Measurements from ENCODE around the gene PCDH9.

Gene PCDH9

DNA sequence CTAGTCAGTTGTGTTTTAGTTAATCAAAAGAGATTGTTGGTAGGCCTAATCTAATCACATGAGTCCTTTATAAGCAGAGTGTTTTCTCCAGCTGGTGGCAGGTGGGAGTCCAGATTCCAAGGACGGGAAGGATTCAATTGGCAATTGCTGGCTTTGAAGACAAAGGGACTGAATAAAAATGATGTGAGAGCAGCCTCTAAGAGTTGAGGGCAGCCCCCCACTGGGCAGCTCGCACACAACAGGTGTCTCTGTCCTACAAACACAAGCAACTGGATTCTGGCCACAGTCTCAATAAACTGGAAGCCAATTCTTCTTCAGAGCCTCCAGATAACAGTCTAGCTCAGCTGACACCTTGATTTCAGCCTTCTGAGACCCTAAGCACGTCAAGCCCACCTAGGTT is 915.2 kb downstream of the PCDH9 start:
- TF ChIP-seq, protein P1, sequence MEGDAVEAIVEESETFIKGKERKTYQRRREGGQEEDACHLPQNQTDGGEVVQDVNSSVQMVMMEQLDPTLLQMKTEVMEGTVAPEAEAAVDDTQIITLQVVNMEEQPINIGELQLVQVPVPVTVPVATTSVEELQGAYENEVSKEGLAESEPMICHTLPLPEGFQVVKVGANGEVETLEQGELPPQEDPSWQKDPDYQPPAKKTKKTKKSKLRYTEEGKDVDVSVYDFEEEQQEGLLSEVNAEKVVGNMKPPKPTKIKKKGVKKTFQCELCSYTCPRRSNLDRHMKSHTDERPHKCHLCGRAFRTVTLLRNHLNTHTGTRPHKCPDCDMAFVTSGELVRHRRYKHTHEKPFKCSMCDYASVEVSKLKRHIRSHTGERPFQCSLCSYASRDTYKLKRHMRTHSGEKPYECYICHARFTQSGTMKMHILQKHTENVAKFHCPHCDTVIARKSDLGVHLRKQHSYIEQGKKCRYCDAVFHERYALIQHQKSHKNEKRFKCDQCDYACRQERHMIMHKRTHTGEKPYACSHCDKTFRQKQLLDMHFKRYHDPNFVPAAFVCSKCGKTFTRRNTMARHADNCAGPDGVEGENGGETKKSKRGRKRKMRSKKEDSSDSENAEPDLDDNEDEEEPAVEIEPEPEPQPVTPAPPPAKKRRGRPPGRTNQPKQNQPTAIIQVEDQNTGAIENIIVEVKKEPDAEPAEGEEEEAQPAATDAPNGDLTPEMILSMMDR (conservative IDR thresholded peaks at IDR 0.05; ENCODE audit: low read depth, low read length): no peak
- no peak for DNase-seq (ENCODE audit: low read depth)

DNA sequence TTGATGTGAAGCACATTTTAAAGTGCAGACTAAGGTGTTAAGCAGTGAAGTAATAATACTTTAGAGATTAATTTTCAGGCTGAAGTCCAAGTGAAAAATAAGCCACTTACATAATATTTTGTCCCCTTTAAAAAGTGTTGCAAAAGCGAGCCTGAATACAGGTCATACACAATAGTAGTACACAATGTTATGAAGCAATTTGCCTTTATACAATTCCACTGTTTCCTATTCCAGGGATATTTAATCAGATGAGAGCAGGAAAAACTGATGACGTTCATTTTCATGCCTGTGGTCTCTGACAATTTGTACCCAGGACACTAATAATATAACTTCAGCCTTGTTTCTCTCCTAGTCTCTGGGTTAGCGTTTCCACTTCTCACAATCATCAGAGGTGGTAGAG is 916.7 kb downstream of the PCDH9 start:
- DNase-seq (ENCODE audit: low read depth): peak; percentile 76
- TF ChIP-seq, protein P1 (conservative IDR thresholded peaks at IDR 0.05; ENCODE audit: low read depth, low read length): no peak
- H3K4me3 ChIP-seq (ENCODE audit: low read depth, low read length): no peak overlapping the region

More for the DNA sequence above, 915.2 kb downstream of the PCDH9 start:
- no peak overlapping the region for H3K4me3 ChIP-seq (ENCODE audit: low read depth, low read length)

DNA sequence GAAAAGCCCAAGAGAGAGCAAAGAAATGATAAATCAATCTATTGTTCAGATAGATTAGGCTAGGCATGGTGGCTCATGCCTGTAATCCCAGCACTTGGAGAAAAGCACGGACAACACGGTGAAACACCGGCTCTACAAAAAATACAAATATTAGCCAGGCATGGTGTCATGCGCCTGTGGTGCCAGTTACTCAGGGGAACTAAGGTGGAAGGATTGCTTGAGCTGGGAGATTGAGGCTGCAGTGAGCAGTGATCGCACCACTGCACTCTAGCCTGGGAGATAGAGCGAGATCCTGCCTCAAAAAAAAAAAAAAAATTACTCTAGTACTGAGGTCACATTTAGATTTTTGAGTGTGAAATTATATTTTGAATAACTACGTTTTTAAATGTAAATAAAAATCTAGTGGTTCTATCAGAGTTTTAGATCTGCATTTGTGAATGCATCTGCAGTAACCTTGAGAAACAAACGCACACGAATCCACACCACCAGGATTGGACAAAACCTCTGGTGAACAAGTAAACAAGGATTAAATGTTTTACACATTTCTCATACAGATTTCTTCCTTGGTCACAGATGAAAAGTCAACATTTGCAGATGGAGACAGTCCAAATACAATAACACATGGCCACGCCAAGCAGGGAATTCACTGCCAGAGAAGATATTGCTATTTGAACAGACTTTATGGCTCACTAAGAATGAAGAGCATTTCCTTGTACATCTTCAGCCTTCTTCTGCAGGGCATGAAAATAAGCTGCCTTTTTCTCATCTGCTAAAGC is 917.6 kb downstream of the PCDH9 start:
- no peak overlapping the region for H3K4me3 ChIP-seq (ENCODE audit: low read depth, low read length)
- peak; percentile 95 for DNase-seq (ENCODE audit: low read depth)
- TF ChIP-seq, protein P1 (conservative IDR thresholded peaks at IDR 0.05; ENCODE audit: low read depth, low read length): no peak

DNA sequence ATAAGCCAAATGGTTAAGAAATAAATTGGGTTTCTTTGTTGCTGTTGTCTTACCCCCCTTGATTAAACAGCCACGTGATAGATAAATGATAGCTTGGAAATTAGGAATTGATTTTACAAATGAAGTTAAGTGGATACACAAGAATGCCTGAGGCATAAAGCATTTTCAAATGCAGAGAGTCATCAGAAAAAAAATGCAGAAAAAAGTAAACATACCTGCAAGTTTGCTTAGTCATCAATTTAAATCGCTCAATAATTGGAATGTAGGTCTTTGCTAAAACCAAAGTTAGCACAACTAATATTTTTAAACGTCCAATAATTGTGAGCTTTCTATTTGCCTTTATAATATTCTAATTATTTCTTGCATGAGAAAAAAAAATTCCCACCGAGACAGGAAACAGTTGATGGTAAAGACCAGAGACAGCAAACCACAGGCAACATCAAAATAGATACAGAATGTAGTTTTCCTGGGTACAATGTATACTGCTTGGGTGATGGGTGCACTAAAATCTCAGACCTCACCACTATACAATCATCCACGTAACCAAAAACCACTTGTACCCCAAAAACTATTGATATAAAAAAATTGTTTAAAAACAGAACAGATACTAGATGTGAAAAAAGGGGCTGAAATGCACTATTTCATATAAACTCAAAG is 924.0 kb downstream of the PCDH9 start:
- no peak for DNase-seq (ENCODE audit: low read depth)
- TF ChIP-seq, protein P1 (conservative IDR thresholded peaks at IDR 0.05; ENCODE audit: low read depth, low read length): no peak
- no peak overlapping the region for H3K4me3 ChIP-seq (ENCODE audit: low read depth, low read length)

DNA sequence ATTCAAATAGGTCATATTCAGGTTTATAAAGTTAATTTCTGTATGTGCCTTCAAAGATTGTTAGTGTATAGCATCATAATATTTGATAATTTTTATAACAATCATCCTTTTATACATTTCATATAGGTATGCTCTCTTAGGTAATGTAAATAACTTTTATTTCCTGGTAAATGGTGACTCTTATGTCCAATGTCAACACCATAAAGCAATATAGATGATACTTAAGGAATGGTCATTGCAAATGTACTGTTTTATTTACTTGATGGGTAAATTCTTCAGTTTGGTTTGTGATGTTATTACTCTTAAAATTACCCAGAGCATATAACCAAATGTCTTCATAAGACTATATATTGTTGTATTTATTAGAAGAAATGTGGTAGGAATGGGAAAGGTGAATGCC is 928.7 kb downstream of the PCDH9 start:
- no peak overlapping the region for H3K4me3 ChIP-seq (ENCODE audit: low read depth, low read length)
- no peak for DNase-seq (ENCODE audit: low read depth)
- TF ChIP-seq, protein P1 (conservative IDR thresholded peaks at IDR 0.05; ENCODE audit: low read depth, low read length): no peak

DNA sequence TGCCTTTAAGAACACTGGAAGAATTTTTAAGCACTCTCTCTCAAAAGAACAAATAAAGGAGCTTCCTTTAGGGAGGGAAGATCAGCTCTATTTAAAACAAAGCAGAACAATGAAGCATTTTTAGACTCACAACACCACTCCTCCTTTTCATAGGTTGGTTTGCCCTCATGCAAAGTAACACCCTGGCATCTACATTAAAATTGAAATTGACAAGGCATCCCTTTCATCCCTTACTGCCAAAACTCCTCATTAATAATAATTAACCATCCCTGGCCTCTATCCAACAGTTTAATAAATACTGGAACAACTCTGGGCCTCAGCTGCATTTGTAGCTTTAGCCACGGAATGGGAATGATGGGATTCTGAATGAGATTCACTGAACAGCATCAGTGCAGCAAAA is 929.1 kb downstream of the PCDH9 start:
- no peak for DNase-seq (ENCODE audit: low read depth)
- H3K4me3 ChIP-seq (ENCODE audit: low read depth, low read length): no peak overlapping the region
- TF ChIP-seq, protein P1 (conservative IDR thresholded peaks at IDR 0.05; ENCODE audit: low read depth, low read length): no peak
